ENCODE data around the gene KCNH6.
A peak's percentile ranks its signal among the peaks of the same experiment; 100 is the strongest.

Gene KCNH6

GRCh38 chr17:63523253-63523855 lies at the start of gene KCNH6:
Gene KCNH6, plus strand, starts transcription at chr17:63523358. Its CDS starts 56 bp downstream, at chr17:63523414.
- FAIRE-seq, result no peak

- FAIRE-seq, result no peak
Observed at GRCh38 chr17:63474174-63474573, 49.0 kb upstream of the KCNH6 start.

- no peak for FAIRE-seq
Observed at GRCh38 chr17:63474586-63475460, 48.3 kb upstream of the KCNH6 start.

GRCh38 chr17:63475491-63476412 lies 47.4 kb upstream of the KCNH6 start:
- FAIRE-seq, result no peak

GRCh38 chr17:63476459-63476853 lies 46.7 kb upstream of the KCNH6 start:
- FAIRE-seq, result no peak

- FAIRE-seq, result no peak
Observed at GRCh38 chr17:63476854-63477479, 46.2 kb upstream of the KCNH6 start, which contains the start of gene ACE. Gene ACE, plus strand, starts transcription at chr17:63477061. Its CDS starts 34 bp downstream, at chr17:63477095.

GRCh38 chr17:63477480-63478440 lies 45.4 kb upstream of the KCNH6 start:
- FAIRE-seq, result no peak

GRCh38 chr17:63478814-63479494 lies 44.2 kb upstream of the KCNH6 start:
- peak; percentile 17 for FAIRE-seq

GRCh38 chr17:63479495-63480184 lies 43.5 kb upstream of the KCNH6 start:
- FAIRE-seq, result no peak

GRCh38 chr17:63480192-63480784 lies 42.9 kb upstream of the KCNH6 start:
- FAIRE-seq, result no peak

GRCh38 chr17:63480826-63481487 lies 42.2 kb upstream of the KCNH6 start:
- no peak for FAIRE-seq

- FAIRE-seq, result no peak
Observed at GRCh38 chr17:63481488-63481870, 41.7 kb upstream of the KCNH6 start.

GRCh38 chr17:63482509-63482908 lies 40.6 kb upstream of the KCNH6 start:
- FAIRE-seq, result no peak

- no peak for FAIRE-seq
Observed at GRCh38 chr17:63483038-63483437, 40.1 kb upstream of the KCNH6 start.

- no peak for FAIRE-seq
Observed at GRCh38 chr17:63483655-63484575, 39.2 kb upstream of the KCNH6 start.

- FAIRE-seq, result no peak
Observed at GRCh38 chr17:63486317-63487013, 36.7 kb upstream of the KCNH6 start.

- FAIRE-seq, result no peak
Observed at GRCh38 chr17:63487014-63487339, 36.2 kb upstream of the KCNH6 start.

- no peak for FAIRE-seq
Observed at GRCh38 chr17:63488851-63489250, 34.3 kb upstream of the KCNH6 start.
